SK-N-MC (cell line): Measurements from ENCODE around the gene MTG1.

Experiments
- EZH2 ChIP-seq: fragments of 200-600 bp; sonication (generic); IDR thresholded peaks from one replicate; pipeline ENCODE4 v1.6.1; 2017; ENCODE audit warnings: antibody characterized with exemption
- POLR2AphosphoS5 ChIP-seq: IDR thresholded peaks from 2 replicates; pipeline ENCODE4 v1.6.1; 2012; ENCODE audit warnings: mild to moderate bottlenecking, low read depth, low read length, borderline replicate concordance

- TF ChIP-seq EZH2 (no peak), POLR2AphosphoS5 (no peak)
These were observed 51.3 kb downstream of the MTG1 start for GRCh38 chr10:133445268-133445732.
